Keratinocyte (primary cell): ENCODE measurements around the gene ARHGAP15.

Source experiments
- EZH2 ChIP-seq: IDR thresholded peaks from one replicate; pipeline ENCODE4 v1.6.1; 2012; ENCODE audit warnings: inconsistent platforms, mild to moderate bottlenecking, low read length, moderate library complexity
- TF ChIP-seq, protein P1 (sequence below), 3 experiments: IDR thresholded peaks in 1 of 3; conservative IDR thresholded peaks in 1 of 3; optimal IDR thresholded peaks in 1 of 3; 2 replicates in 2 of 3; 3 replicates in 1 of 3; pipeline versions ENCODE3 to v1.5.1; 2011; ENCODE audit warnings: low read length in 3 of 3, mild to moderate bottlenecking in 3 of 3, moderate library complexity in 2 of 3, control low read depth in 1 of 3, inconsistent platforms in 1 of 3; ENCODE audit not compliant: insufficient read depth in 2 of 3; ENCODE audit errors: extremely low read depth in 1 of 3

GRCh38 chr2:143157418-143157817, 28.2 kb downstream of the ARHGAP15 start:
- TF ChIP-seq, protein P1, sequence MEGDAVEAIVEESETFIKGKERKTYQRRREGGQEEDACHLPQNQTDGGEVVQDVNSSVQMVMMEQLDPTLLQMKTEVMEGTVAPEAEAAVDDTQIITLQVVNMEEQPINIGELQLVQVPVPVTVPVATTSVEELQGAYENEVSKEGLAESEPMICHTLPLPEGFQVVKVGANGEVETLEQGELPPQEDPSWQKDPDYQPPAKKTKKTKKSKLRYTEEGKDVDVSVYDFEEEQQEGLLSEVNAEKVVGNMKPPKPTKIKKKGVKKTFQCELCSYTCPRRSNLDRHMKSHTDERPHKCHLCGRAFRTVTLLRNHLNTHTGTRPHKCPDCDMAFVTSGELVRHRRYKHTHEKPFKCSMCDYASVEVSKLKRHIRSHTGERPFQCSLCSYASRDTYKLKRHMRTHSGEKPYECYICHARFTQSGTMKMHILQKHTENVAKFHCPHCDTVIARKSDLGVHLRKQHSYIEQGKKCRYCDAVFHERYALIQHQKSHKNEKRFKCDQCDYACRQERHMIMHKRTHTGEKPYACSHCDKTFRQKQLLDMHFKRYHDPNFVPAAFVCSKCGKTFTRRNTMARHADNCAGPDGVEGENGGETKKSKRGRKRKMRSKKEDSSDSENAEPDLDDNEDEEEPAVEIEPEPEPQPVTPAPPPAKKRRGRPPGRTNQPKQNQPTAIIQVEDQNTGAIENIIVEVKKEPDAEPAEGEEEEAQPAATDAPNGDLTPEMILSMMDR (optimal IDR thresholded peaks at IDR 0.05 in 1 of 3, IDR thresholded peaks at IDR 0.05 in 1 of 3, conservative IDR thresholded peaks at IDR 0.05 in 1 of 3; ENCODE audit: extremely low read depth in 1 of 3, insufficient read depth in 2 of 3, low read length in 3 of 3), result no peak
- TF ChIP-seq EZH2, result no peak
